ENCODE measurements around the gene SUPT16H.

Gene SUPT16H

DNA sequence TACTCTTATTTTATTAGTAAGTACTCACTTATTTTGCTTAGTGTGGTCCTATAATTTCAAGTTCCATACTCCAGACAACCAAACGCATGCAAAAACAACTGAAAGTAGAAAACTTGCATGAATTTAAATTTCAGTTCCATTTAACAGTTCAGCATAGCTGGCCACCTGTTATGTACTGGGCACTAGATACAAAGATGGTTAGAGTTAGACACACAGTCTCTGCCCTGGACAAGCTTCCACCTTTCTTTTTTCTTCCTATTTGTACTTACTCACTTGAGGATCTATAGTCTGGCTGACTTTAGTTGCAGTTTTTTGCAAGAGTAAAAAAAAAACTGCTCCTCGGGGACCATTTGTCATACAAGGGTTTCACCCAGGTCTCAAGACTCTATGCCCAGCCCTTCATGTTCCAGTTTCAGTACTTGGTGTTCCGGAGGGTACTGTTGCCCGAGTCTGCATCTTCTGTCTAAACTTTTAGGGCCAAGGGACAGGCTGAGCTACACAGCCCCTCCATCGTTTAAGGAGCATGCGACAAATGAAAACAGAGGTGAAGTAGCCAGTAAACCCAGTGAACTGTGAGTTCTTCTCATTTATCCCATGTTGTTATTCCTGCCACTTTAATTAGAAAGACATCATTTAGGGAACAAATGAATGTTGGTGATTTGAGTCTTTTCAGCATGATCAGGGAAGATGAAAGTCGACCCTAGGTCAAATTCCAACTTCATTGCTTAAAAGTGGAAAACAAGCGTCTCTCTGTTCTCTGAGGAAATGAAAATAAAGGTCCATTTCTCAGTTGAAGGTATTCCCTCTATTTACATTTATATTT is 81.6 kb downstream of the SUPT16H start:
- Histone ChIP-seq H3K9me3 (ENCODE audit: control insufficient read depth, insufficient read depth, low read length) (no peaks in the 10 kb centered on the region), H4K20me1 (ENCODE audit: control insufficient read depth, insufficient read depth, low read depth, low read length) (no peaks in the 10 kb centered on the region), H3K27me3 (ENCODE audit: control insufficient read depth, low read length) (no peaks in the 10 kb centered on the region), H3K9me2 (replicated peaks; ENCODE audit: control insufficient read depth, low read length) (no peaks in the 10 kb centered on the region), H3K4me1 (ENCODE audit: control insufficient read depth, low read length) (peaks cover 27% of the 10 kb centered on the region), H3F3A (ENCODE audit: control insufficient read depth, insufficient read depth) (peaks cover 12% of the 10 kb centered on the region), H3K27ac (ENCODE audit: low read depth, low read length) (no peak overlapping the region), H3K4me3 (ENCODE audit: low read length) (no peak overlapping the region), H3K36me3 (ENCODE audit: control insufficient read depth, low read length) (no peaks in the 10 kb centered on the region), H3K4me2 (ENCODE audit: low read length) (no peak overlapping the region), H3K79me2 (ENCODE audit: control insufficient read depth, low read length) (no peaks in the 10 kb centered on the region)
- TF ChIP-seq, protein P1, sequence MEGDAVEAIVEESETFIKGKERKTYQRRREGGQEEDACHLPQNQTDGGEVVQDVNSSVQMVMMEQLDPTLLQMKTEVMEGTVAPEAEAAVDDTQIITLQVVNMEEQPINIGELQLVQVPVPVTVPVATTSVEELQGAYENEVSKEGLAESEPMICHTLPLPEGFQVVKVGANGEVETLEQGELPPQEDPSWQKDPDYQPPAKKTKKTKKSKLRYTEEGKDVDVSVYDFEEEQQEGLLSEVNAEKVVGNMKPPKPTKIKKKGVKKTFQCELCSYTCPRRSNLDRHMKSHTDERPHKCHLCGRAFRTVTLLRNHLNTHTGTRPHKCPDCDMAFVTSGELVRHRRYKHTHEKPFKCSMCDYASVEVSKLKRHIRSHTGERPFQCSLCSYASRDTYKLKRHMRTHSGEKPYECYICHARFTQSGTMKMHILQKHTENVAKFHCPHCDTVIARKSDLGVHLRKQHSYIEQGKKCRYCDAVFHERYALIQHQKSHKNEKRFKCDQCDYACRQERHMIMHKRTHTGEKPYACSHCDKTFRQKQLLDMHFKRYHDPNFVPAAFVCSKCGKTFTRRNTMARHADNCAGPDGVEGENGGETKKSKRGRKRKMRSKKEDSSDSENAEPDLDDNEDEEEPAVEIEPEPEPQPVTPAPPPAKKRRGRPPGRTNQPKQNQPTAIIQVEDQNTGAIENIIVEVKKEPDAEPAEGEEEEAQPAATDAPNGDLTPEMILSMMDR (IDR thresholded peaks at IDR 0.05; ENCODE audit: low read depth, low read length, poor library complexity, severe bottlenecking), result no peak
- TF ChIP-seq EZH2phosphoT487 (IDR thresholded peaks at IDR 0.05; ENCODE audit: borderline replicate concordance, low read length), result no peak
